ENCODE results near the gene DACT2.
"Not testable (repeated sequence)": the region's sequence is repeated elsewhere in the genome, so short reads cannot be mapped to it uniquely, and the experiment has no call there.

The DACT2 gene

DNA sequence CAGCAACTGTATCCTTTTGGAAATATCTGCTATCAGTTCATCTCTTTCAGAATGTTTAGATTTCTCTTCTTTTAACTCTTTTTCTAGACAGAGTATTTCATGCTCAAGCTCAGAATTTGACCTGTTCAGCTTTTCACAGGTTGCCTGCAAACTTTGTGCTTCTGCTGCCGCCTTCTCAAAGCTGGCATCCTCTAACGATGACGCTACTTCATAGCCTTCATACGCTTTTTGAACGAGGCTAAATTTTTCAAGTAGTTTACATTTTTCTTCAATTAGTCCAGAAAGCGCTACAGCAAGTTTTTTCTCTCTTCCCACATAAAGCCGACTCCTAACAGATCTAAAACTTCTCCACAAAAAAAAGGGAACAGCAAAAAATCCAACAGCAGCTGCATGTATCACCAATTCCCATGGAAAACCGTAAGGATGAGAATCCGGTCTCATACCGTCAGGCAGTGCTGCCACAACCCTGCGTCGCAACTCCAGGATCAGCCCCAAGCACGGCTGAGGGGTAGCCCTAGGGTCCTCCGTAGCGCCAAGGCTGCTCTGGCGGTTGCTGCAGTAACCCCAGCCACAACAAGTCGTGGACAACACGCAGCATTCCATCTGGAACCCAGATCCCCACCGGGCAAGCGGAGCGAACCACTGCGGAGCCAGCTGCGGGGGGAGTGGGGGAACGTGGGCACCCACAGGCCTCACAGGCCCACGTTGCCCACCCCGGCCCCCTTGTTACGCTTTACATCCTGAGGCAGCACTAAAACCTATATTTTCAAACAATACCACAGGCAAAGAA lies 30.6 kb downstream of the DACT2 start:
- no peaks in the 10 kb centered on the region for H3K4me1 Mint-ChIP-seq
- no peak for DNase-seq (ENCODE audit: low spot score in 2 of 2)
- no peak overlapping the region for H3K4me3 Mint-ChIP-seq
- no peaks in the 10 kb centered on the region for H3K9me3 Mint-ChIP-seq
- no peak overlapping the region for H3K27ac Mint-ChIP-seq (ENCODE audit: low read depth)
- no peaks in the 10 kb centered on the region for H3K27me3 Mint-ChIP-seq
- H3K36me3 Mint-ChIP-seq (ENCODE audit: insufficient read depth), result no peaks in the 10 kb centered on the region
- ATAC-seq (replicated peaks; ENCODE audit: extremely low read depth, poor library complexity, severe bottlenecking), result no peak

DNA sequence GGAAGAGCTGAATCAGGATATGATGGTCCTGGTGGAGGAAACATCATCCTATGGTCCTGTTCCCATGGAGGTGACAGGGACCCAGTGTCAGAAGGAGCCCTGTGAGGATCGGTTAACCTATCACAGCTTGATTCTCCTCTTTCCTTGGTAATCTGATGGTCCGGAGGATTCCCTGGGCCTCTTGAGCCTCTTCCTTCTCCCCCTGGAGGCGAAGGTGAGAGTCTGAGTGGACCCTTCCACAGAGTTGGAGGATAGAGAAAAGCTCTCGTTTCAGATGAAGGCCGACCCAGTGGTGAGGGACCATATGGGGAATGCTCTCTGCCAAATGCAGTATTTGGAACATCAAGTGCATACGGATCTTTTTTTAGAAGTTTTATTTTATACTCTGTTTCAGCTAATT lies 32.1 kb downstream of the DACT2 start:
- H3K4me1 Mint-ChIP-seq; H3K9me3 Mint-ChIP-seq; H3K4me3 Mint-ChIP-seq; DNase-seq (ENCODE audit: low spot score in 2 of 2); ATAC-seq (replicated peaks; ENCODE audit: extremely low read depth, poor library complexity, severe bottlenecking); H3K27ac Mint-ChIP-seq (ENCODE audit: low read depth); H3K36me3 Mint-ChIP-seq (ENCODE audit: insufficient read depth): not testable (repeated sequence)
- H3K27me3 Mint-ChIP-seq, result peaks cover 14% of the 10 kb centered on the region

DNA sequence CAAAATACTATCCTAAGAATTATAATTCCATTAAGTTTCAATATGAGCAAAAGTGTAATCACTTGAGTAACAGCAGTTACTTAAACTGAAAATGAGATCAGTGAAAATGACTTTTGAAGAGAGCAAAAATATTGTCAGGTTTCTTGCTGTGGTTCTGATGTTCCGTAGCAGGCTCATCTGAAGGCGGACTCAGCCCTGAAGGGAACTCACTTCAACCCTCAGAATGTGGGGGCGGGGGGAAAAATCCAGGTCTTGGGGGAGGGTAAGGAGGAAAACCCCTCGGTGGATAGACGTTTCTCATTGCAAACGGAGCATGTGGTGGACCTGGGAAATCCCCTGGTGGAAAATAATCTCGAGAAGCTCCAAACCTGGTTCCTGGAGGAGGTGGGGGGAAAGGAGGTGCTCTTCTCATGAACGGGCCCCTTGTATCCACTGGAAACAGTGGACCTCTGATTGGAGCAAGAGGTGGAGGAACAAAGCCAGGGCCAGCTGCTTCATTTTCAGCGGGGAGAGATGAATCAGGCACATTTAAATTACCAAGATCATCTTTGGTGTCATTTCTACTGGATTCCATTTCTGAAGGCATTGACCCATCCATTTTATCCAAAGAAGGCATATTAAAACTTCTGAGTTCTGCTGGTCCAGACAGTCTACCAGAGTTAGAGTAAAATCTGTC lies 32.7 kb downstream of the DACT2 start:
- ATAC-seq (replicated peaks; ENCODE audit: extremely low read depth, poor library complexity, severe bottlenecking), result not testable (repeated sequence)

DNA sequence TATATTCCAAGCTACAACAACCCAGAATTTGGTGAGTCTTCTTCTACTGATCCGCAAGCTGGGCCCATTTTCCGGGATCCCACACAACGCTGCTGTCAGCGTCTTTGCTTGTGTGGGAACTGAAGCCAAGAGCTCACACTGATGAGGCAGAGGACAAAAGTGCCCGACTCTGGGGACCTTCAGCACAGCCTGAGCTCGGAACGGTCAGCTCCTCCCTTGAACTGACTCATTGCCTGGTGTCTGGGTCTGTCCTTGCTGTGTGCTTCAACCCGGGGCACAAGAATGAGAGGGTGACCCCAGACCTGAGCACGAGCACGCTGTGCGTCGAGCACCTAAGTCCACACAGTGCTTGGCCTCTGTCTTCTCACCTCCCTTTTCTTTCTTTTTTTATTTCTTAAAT lies 33.5 kb downstream of the DACT2 start:
- no peak for ATAC-seq (replicated peaks; ENCODE audit: extremely low read depth, poor library complexity, severe bottlenecking)
- no peaks in the 10 kb centered on the region for H3K4me1 Mint-ChIP-seq
- no peaks in the 10 kb centered on the region for H3K9me3 Mint-ChIP-seq
- H3K27ac Mint-ChIP-seq (ENCODE audit: low read depth), result no peak overlapping the region
- H3K36me3 Mint-ChIP-seq (ENCODE audit: insufficient read depth), result peaks cover under 1% of the 10 kb centered on the region
- peaks cover 23% of the 10 kb centered on the region for H3K27me3 Mint-ChIP-seq
- H3K4me3 Mint-ChIP-seq, result no peak overlapping the region
- no peak for DNase-seq (ENCODE audit: low spot score in 2 of 2)

More for the DNA sequence above, 32.7 kb downstream of the DACT2 start:
- DNase-seq (ENCODE audit: low spot score in 2 of 2); H3K9me3 Mint-ChIP-seq; H3K36me3 Mint-ChIP-seq (ENCODE audit: insufficient read depth); H3K27ac Mint-ChIP-seq (ENCODE audit: low read depth); H3K4me1 Mint-ChIP-seq; H3K4me3 Mint-ChIP-seq: not testable (repeated sequence)
- H3K27me3 Mint-ChIP-seq, result peaks cover 20% of the 10 kb centered on the region

DNA sequence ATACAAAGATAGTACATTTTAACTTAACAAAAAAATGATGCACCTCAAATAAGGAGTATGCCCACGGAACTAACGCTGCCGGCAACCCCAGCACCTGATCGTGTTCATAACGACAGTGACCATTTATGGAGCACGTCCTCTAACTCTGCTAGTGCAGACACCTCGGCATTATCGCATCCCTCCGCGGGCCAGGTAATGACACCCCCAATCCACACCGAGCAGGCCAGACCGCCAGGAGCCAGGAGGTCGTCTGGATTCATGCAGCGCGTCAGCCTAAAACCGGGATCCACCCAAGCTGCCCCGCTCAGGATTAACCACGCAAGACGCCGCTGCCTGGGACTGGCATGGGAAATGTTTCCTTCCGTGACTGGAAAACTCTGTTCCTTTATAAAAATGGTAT lies 34.1 kb downstream of the DACT2 start:
- DNase-seq (ENCODE audit: low spot score in 2 of 2) (no peak), ATAC-seq (replicated peaks; ENCODE audit: extremely low read depth, poor library complexity, severe bottlenecking) (no peak)
- Mint-ChIP-seq H3K27ac (ENCODE audit: low read depth) (no peak overlapping the region), H3K9me3 (no peaks in the 10 kb centered on the region), H3K36me3 (ENCODE audit: insufficient read depth) (peaks cover 2% of the 10 kb centered on the region), H3K4me3 (no peak overlapping the region), H3K4me1 (no peaks in the 10 kb centered on the region), H3K27me3 (peaks cover 23% of the 10 kb centered on the region)

DNA sequence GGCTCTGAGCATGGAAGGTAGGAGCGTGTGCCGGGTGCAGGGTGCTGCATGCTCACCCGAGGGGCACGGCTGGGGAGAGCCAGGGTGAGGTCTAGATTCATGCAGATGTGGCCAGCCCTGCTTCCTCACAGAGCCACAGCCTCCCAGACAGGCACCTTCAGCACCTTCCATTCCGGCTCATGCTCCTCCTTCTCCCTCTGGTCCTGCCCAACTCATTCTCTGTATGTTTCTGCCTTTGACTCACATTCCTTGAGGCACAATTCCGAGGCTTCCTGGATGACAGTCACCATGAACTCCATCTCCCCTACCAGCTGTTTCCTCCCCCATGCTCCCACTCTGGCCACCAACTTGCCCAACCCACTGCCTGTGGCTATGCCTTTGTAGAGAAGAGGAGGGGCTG lies 35.4 kb downstream of the DACT2 start:
- DNase-seq (ENCODE audit: low spot score in 2 of 2) (no peak), ATAC-seq (replicated peaks; ENCODE audit: extremely low read depth, poor library complexity, severe bottlenecking) (no peak)
- Mint-ChIP-seq H3K4me3 (no peak overlapping the region), H3K36me3 (ENCODE audit: insufficient read depth) (peaks cover 2% of the 10 kb centered on the region), H3K27me3 (peaks cover 23% of the 10 kb centered on the region), H3K4me1 (no peaks in the 10 kb centered on the region), H3K9me3 (no peaks in the 10 kb centered on the region), H3K27ac (ENCODE audit: low read depth) (no peak overlapping the region)

DNA sequence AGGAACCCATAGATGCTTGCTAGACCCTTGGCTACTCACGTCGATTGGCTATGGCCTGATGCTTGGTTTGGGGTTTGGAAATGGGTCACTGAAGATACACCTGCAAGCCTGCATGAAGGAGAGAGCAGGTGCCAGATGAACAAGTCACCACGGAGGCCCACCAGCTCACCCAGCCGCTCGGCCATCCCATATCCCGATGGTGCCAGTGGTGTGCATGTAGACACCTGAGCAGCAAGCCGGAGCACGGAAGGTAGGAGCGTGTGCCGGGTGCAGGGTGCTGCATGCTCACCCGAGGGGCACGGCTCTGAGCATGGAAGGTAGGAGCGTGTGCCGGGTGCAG lies 35.9 kb downstream of the DACT2 start:
- ATAC-seq (replicated peaks; ENCODE audit: extremely low read depth, poor library complexity, severe bottlenecking), result no peak
- Mint-ChIP-seq H3K4me1 (no peaks in the 10 kb centered on the region), H3K27me3 (peaks cover 27% of the 10 kb centered on the region), H3K27ac (ENCODE audit: low read depth) (no peak overlapping the region), H3K4me3 (no peak overlapping the region), H3K36me3 (ENCODE audit: insufficient read depth) (peaks cover 2% of the 10 kb centered on the region), H3K9me3 (no peaks in the 10 kb centered on the region)
- no peak for DNase-seq (ENCODE audit: low spot score in 2 of 2)

DNA sequence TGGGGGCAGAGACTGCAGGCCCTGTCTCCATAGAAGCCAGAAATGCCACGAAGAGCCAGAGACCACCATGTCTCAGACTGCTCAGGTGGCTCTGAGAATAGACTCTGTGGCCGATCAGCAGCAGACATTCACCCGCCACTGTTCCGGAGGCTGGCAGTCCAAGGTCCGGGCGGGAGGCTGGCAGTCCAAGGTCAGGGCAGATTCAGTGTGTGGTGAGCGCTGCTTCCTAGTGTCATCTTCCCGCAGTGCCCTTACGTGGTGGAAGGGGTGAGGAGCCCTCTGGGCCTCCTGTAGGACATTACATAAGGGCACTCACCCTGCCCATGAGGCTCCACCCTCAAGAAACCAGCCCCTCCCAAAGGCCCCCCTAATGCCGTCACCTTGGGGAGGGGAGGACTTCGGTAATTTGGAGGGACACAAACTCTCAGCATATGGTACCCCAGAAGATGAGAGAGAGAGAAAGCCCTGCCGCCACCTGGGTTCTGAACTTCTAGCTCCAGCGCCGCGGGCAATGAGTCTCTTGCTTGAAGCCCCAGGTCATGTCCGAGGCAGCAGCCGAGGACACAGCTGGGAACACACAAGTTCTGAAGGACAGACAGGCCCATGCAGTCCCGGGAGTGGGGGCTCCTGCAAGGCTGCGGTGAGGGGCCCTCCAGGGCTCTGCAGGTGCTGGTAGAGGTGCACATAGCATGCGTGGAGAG lies 36.4 kb downstream of the DACT2 start:
- no peaks in the 10 kb centered on the region for H3K4me1 Mint-ChIP-seq
- H3K4me3 Mint-ChIP-seq, result no peak overlapping the region

DNA sequence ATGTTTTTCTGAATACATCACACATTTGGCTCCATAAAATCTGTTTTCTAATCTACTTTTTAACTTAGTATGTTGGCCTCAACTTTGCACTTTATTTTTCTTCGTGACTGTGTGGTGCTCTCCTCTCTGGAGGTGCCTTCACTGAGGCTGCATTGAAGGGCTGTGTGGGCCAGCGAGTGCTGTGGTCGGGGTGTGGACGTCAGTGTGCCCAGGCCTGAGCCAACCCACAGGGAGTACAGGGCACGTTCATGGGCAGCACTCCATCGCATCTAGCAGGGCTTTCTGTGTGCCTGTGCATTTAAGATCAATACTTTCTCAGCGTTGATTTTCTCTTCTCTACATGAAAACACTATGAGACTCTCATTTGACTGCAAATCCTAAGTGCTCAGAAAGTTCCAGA lies 37.8 kb downstream of the DACT2 start:
- no peak overlapping the region for H3K27ac Mint-ChIP-seq (ENCODE audit: low read depth)

More for the DNA sequence above, 36.4 kb downstream of the DACT2 start:
- Mint-ChIP-seq H3K27ac (ENCODE audit: low read depth) (no peak overlapping the region), H3K36me3 (ENCODE audit: insufficient read depth) (peaks cover 2% of the 10 kb centered on the region), H3K9me3 (no peaks in the 10 kb centered on the region), H3K27me3 (peaks cover 32% of the 10 kb centered on the region)
- ATAC-seq (replicated peaks; ENCODE audit: extremely low read depth, poor library complexity, severe bottlenecking) (no peak), DNase-seq (ENCODE audit: low spot score in 2 of 2) (no peak)

DNA sequence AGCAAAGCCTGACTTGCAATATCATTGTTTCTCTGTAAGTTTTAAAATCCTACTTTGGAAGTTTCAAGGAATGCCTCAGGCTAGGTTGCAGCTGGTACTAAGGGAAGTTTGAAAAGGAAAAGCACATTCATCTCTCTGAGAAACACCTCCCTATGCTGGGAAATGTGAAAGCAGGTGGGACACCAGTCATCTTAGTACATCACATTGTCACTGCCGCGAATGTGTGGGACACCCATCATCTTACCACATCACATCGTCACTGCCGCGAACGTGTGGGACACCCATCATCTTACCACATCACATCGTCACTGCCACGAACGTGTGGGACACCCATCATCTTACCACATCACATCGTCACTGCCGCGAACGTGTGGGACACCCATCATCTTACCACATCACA lies 38.3 kb downstream of the DACT2 start:
- not testable (repeated sequence) for H3K36me3 Mint-ChIP-seq (ENCODE audit: insufficient read depth); ATAC-seq (replicated peaks; ENCODE audit: extremely low read depth, poor library complexity, severe bottlenecking); H3K4me1 Mint-ChIP-seq; H3K9me3 Mint-ChIP-seq; H3K27ac Mint-ChIP-seq (ENCODE audit: low read depth); DNase-seq (ENCODE audit: low spot score in 2 of 2); H3K4me3 Mint-ChIP-seq
- H3K27me3 Mint-ChIP-seq, result peaks cover 51% of the 10 kb centered on the region

More for the DNA sequence above, 37.8 kb downstream of the DACT2 start:
- peaks cover 45% of the 10 kb centered on the region for H3K27me3 Mint-ChIP-seq
- no peak for ATAC-seq (replicated peaks; ENCODE audit: extremely low read depth, poor library complexity, severe bottlenecking)
- DNase-seq (ENCODE audit: low spot score in 2 of 2), result no peak
- no peak overlapping the region for H3K4me3 Mint-ChIP-seq
- H3K9me3 Mint-ChIP-seq, result no peaks in the 10 kb centered on the region
- H3K4me1 Mint-ChIP-seq, result no peaks in the 10 kb centered on the region
- peaks cover 2% of the 10 kb centered on the region for H3K36me3 Mint-ChIP-seq (ENCODE audit: insufficient read depth)

DNA sequence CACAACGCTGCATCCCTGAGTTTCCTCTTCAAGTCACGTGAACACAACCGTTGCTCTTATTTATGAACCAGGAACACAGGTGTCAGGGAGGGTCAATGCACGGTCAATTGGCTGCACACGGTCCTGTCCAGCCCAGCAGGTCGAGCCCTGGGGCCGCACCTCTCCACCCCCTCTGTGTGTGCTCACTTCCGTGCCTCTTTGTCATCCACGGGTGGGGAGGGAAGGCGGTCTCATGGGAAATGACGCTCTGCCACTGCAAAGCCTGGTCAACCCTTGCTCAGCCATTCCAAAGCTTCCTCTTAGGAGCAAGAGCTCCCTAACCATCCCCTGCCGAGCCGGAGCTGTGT lies 38.7 kb downstream of the DACT2 start:
- no peak for ATAC-seq (replicated peaks; ENCODE audit: extremely low read depth, poor library complexity, severe bottlenecking)
- Mint-ChIP-seq H3K4me3 (no peak overlapping the region), H3K36me3 (ENCODE audit: insufficient read depth) (peaks cover 2% of the 10 kb centered on the region)

DNA sequence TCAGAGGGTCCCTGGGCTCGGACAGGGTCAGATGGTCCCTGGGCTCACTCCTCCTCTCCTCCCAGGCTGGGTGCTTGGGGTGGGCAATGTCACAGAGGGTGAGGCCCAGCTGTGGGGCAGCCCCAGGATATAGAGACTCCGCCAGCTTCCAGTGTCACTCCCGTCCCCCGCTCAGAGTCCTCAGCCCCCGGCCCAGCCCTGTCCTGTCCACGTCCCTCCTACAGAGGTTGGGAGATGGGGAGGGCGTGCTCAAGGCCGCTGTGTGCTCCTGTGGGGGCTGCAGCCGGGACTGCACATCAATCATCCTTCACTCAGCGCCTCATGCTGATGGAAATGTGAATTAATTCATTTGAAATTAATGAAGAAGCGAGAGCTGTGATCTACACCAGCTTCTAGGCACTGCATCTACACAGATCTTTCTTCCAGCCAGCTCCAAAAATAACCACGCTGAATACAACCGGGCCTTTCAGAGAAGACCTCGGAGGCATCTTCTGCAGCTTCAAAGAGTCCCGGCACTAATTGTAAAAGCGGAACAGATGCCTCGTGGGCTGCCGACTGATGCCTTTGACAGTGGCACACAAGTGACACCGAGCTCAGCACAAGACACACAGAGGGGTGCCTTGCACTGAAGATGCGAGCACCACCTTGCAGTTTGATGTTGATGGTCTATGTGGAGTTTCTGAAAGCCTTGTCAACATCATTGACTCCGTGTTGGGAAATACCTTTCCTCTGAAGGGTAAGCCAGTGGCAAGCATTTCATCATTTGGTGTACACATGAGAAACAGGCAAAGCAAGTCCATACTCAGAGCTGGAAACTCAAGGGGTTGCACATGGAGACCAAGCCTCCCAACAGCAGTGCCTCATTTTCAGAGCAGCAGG lies 39.3 kb downstream of the DACT2 start:
- H3K36me3 Mint-ChIP-seq (ENCODE audit: insufficient read depth), result peaks cover 2% of the 10 kb centered on the region
- no peak for DNase-seq (ENCODE audit: low spot score in 2 of 2)
- peaks cover 61% of the 10 kb centered on the region for H3K27me3 Mint-ChIP-seq
- no peak for ATAC-seq (replicated peaks; ENCODE audit: extremely low read depth, poor library complexity, severe bottlenecking)
- no peak overlapping the region for H3K4me3 Mint-ChIP-seq
- H3K27ac Mint-ChIP-seq (ENCODE audit: low read depth), result no peak overlapping the region
- no peaks in the 10 kb centered on the region for H3K9me3 Mint-ChIP-seq
- H3K4me1 Mint-ChIP-seq, result no peaks in the 10 kb centered on the region

More for the DNA sequence above, 38.7 kb downstream of the DACT2 start:
- Mint-ChIP-seq H3K27ac (ENCODE audit: low read depth) (no peak overlapping the region), H3K27me3 (peaks cover 55% of the 10 kb centered on the region), H3K9me3 (no peaks in the 10 kb centered on the region), H3K4me1 (no peaks in the 10 kb centered on the region)
- no peak for DNase-seq (ENCODE audit: low spot score in 2 of 2)

Data from central memory CD8-positive, alpha-beta T cell (primary cell).